HCT116 (cell line): Measurements from ENCODE around the gene KRT33B.

ENCODE experiments used
- EGR1 ChIP-seq: IDR thresholded peaks from 2 replicates; pipeline ENCODE4 v1.6.1; 2012; ENCODE audit warnings: low read depth
- FOSL1 ChIP-seq: IDR thresholded peaks from 2 replicates; pipeline ENCODE4 v1.6.1; 2012; ENCODE audit warnings: low read depth
- JUND ChIP-seq: IDR thresholded peaks from 2 replicates; pipeline ENCODE4 v1.6.1; 2012
- POLR2A ChIP-seq: IDR thresholded peaks from 2 replicates; pipeline ENCODE4 v1.7.0; 2011; ENCODE audit warnings: borderline replicate concordance; ENCODE audit not compliant: insufficient read depth, insufficient read length; ENCODE audit errors: extremely low read depth
- POLR2AphosphoS5 ChIP-seq: IDR thresholded peaks from 2 replicates; pipeline ENCODE4 v1.6.1; 2011; ENCODE audit warnings: mild to moderate bottlenecking, low read depth, low read length, moderate library complexity
- SP1 ChIP-seq: IDR thresholded peaks from 2 replicates; pipeline ENCODE4 v1.6.1; 2012; ENCODE audit warnings: low read depth
- ZNF274 ChIP-seq: fragments of 200-500 bp; sonication (Bioruptor generic); IDR thresholded peaks from 2 replicates; pipeline ENCODE4 v1.6.1; 2014; ENCODE audit warnings: mild to moderate bottlenecking, low read depth, low read length, inconsistent platforms
- TF ChIP-seq, protein P1 (sequence below), 3 experiments: fragments of 200-600 bp in 1 of 3; sonication (generic) in 1 of 3; IDR thresholded peaks in 2 of 3; conservative IDR thresholded peaks in 1 of 3; 2 replicates each; pipeline ENCODE4 v1.5.1; 2012 to 2017; ENCODE audit warnings: low read depth in 2 of 3, low read length in 2 of 3, antibody characterized with exemption in 1 of 3, borderline replicate concordance in 1 of 3, control low read depth in 1 of 3, mild to moderate bottlenecking in 1 of 3, mixed read lengths in 1 of 3, mixed run types in 1 of 3, moderate library complexity in 1 of 3; ENCODE audit not compliant: insufficient read depth in 1 of 3

DNA sequence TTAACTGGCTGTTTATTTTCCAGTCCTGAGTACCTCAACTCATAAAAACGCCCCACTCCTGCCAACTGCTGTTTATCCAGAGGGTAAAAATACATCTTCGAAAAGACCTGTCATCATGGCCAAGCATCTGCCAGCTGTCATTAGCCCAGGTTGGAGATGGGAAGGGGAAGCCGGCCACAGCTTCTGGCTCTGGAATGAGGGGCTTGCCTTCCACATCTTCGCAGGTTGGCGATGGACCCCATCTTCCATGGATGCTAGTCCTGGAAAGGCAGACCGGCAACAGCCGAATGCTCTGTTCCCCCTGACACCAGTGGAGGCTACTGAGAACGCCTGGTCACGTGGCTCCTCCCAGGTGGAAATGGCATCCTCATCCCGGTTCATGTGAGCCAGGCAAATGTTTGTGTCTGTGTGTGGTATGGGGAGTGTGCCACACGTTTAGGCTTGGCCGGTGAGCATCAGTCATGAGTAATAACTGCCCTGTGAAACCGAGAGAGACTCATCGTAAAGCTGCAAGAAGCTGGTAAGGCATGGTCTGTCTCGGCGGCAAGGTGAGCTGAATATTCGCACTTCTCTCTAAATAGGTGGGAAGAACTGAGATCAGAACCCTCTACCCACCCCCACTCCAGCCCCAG is 53.7 kb downstream of the KRT33B start:
- no peak for TF ChIP-seq POLR2A
- no peak for TF ChIP-seq EGR1
- no peak for TF ChIP-seq ZNF274
- no peak for TF ChIP-seq FOSL1
- TF ChIP-seq, protein P1, sequence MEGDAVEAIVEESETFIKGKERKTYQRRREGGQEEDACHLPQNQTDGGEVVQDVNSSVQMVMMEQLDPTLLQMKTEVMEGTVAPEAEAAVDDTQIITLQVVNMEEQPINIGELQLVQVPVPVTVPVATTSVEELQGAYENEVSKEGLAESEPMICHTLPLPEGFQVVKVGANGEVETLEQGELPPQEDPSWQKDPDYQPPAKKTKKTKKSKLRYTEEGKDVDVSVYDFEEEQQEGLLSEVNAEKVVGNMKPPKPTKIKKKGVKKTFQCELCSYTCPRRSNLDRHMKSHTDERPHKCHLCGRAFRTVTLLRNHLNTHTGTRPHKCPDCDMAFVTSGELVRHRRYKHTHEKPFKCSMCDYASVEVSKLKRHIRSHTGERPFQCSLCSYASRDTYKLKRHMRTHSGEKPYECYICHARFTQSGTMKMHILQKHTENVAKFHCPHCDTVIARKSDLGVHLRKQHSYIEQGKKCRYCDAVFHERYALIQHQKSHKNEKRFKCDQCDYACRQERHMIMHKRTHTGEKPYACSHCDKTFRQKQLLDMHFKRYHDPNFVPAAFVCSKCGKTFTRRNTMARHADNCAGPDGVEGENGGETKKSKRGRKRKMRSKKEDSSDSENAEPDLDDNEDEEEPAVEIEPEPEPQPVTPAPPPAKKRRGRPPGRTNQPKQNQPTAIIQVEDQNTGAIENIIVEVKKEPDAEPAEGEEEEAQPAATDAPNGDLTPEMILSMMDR (IDR thresholded peaks at IDR 0.05 in 2 of 3, conservative IDR thresholded peaks at IDR 0.05 in 1 of 3; ENCODE audit: borderline replicate concordance in 1 of 3, insufficient read depth in 1 of 3, low read depth in 2 of 3, low read length in 2 of 3) = no peak
- no peak for TF ChIP-seq POLR2AphosphoS5
- TF ChIP-seq SP1 = no peak
- no peak for TF ChIP-seq JUND
